ES-I3 (cell line): ENCODE measurements around the gene BCL2L1.

Source experiments
- H3K36me3 ChIP-seq: 2 replicates; pipeline ENCODE4 v1.6.1; 2013; ENCODE audit warnings: mild to moderate bottlenecking, low read length, control low read depth, moderate library complexity; ENCODE audit not compliant: insufficient read depth
- H3K4me1 ChIP-seq: 2 replicates; pipeline ENCODE4 v1.6.1; 2013; ENCODE audit warnings: mild to moderate bottlenecking, control low read depth, low read length; ENCODE audit not compliant: insufficient read depth
- H3K9ac ChIP-seq: 2 replicates; pipeline ENCODE4 v1.6.1; 2013; ENCODE audit warnings: low read depth, mild to moderate bottlenecking, low read length, moderate library complexity
- H3K9me3 ChIP-seq: 2 replicates; pipeline ENCODE4 v1.6.1; 2013; ENCODE audit warnings: mild to moderate bottlenecking, low read length, moderate library complexity; ENCODE audit not compliant: control insufficient read depth, insufficient read depth

Gene BCL2L1

DNA sequence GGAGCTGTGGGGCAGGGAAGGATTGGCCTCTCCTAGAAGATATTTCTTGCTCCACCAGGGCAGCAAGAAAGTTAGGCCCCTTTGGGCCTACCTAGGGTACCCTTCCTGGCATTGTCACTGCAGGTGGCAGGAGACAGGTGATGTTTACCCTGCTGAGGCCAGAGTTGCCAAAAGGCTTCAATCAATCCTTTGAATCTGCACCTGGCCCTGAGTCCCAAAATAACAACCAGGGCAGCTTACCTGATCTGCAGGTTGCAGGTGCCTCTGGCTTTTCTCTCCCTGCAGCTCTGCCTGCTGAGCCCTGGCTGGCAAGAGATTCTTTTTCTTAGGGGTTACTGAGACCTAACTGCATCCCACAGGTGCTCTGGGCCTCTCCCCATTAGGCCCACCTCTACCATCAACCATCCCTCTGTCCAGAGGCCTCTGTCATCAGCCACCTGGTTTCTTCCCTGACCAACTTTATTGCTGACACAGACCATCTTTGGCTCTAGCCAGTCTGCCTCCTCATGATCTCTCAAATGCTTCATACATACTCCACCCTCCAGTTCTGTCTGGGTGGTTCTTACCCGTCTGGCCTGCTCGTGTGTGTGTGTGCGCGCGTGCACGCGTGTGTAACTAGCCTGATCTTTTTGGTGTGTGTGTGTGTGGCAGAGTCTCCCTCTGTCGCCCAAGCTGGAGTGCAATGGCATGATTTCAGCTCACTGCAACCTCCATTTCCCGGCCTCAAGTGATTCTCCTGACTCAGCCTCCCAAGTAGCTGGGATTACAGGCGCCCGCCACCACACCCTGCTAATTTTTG, 13.7 kb downstream of the BCL2L1 start:
- peaks cover 22% of the 10 kb centered on the region for H3K36me3 ChIP-seq
- no peaks in the 10 kb centered on the region for H3K9me3 ChIP-seq
- no peak overlapping the region for H3K9ac ChIP-seq
- H3K4me1 ChIP-seq, result peaks cover 59% of the 10 kb centered on the region

- H3K4me1 ChIP-seq, result peaks cover 53% of the 10 kb centered on the region
- peaks cover 22% of the 10 kb centered on the region for H3K36me3 ChIP-seq
- no peaks in the 10 kb centered on the region for H3K9me3 ChIP-seq
- H3K9ac ChIP-seq, result no peak overlapping the region
Observed at GRCh38 chr20:31707994-31708735, 14.5 kb downstream of the BCL2L1 start.

DNA sequence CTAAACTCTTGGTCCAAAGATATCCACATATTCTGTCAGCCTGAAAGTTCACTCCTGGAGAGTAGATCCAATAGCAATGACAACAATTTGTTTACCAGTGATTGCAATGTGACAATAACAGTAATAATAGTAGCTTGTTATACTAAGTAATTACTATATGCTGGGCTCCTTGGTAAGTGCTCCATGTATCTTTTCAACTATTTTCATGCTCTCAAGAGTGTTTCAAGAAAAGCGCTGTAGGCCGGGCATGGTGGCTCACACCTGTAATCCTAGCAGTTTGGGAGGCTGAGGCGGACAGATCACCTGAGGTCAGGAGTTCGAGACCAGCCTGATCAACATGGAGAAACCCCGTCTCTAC, 15.4 kb downstream of the BCL2L1 start:
- Histone ChIP-seq H3K9ac (no peak overlapping the region), H3K36me3 (peaks cover 22% of the 10 kb centered on the region), H3K4me1 (peaks cover 45% of the 10 kb centered on the region), H3K9me3 (no peaks in the 10 kb centered on the region)

DNA sequence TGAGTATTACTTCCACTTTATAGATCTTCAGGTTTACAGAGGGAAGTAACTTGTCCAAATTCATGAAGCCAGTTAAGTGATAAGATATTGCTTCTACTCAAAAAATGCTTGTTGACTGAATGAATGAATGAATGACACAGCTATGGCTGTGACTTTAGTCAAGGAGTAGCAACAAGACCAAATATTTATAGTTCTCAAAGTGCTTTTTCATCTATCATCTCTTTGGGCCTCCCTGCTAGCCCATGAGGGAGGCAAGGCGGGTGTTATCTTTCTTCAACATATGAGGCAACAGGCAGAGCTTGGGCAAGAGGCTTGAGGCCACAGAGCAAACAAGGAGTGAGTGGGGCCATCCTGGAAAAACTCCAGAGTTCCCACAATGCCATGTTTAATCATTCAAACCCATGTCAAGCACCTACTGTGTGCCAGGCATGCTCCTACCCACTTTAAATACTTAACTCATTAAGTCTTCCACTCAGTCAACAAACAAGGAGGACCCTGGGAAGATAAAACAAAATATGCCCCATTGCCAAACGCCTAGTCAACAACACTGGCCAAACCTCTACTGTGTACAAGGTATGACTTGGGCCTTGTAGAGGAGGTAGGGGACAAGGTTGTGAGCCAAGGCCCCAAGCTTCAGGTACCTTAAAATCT, 15.9 kb downstream of the BCL2L1 start:
- Histone ChIP-seq H3K9me3 (no peaks in the 10 kb centered on the region), H3K36me3 (peaks cover 19% of the 10 kb centered on the region), H3K4me1 (peaks cover 40% of the 10 kb centered on the region), H3K9ac (no peak overlapping the region)

- Histone ChIP-seq H3K9me3 (no peaks in the 10 kb centered on the region), H3K9ac (no peak overlapping the region), H3K36me3 (peaks cover 13% of the 10 kb centered on the region), H3K4me1 (peaks cover 32% of the 10 kb centered on the region)
Observed at GRCh38 chr20:31705598-31706597, 16.8 kb downstream of the BCL2L1 start.

- H3K9me3 ChIP-seq, result no peaks in the 10 kb centered on the region
- H3K4me1 ChIP-seq, result peaks cover 26% of the 10 kb centered on the region
- H3K36me3 ChIP-seq, result peaks cover 13% of the 10 kb centered on the region
- H3K9ac ChIP-seq, result no peak overlapping the region
Observed at GRCh38 chr20:31705191-31705590, 17.5 kb downstream of the BCL2L1 start.

DNA sequence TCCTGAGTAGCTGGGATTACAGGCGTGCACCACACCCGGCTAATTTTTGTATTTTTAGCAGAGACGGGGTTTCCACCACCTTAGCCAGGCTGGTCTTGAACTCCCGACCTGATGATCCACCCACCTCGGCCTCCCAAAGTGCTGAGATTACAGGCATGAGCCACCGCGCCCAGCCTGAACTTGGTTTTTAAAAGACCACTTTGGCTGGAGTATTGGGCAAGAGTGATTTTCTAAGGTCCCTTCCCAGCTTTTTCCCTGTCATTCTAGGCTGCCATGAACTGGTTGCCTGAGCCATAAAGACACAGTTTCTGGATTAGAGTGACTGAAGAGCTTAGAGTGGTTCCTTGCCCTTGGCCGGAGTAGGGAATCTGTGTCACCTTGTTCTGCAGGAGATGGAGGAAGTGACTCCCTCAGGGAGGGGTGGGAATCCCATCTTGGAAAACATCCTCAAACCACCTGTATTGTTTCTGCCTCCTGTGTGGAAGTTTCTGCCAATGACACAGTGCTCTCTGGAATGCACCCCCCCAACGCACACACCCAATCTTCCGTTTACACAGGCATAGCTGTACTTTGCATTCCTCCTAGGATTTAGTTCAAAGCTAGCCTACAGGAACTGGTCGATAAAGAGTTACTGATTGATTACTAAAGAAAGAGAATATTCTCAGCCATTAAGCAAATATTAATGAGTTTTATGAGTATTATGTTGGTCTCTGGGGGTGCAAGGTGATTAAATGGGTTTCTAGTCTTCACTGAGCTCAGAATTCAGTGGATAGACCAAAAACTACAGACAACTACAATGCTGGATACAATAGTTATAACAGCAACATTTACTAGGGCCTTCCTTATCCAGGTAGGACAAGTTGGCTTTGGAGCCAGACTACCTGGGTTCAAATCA, 18.2 kb downstream of the BCL2L1 start:
- H3K36me3 ChIP-seq, result peaks cover 13% of the 10 kb centered on the region
- H3K9ac ChIP-seq, result no peak overlapping the region
- H3K4me1 ChIP-seq, result peaks cover 30% of the 10 kb centered on the region
- H3K9me3 ChIP-seq, result no peaks in the 10 kb centered on the region

DNA sequence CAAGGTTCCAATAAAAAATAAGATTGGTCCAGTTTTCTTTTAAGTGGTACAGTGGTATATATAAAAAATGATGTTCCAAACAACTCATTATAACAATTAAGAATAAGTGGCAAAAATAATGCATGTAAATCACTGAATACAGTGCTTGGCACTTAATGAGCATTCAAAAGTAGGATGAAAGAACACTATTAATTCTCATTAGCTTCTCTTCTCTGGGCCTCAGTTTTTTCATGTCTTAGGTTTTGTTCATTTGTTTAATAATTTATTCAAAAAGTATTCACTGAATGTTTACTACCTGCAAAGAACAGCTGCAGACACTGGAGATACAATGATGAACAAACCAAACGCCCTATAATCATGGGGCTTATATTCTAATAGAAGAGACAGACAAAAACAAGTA, 21.1 kb downstream of the BCL2L1 start:
- Histone ChIP-seq H3K9me3 (no peaks in the 10 kb centered on the region), H3K9ac (no peak overlapping the region), H3K36me3 (no peaks in the 10 kb centered on the region; the same call in 1 of the 2 replicates), H3K4me1 (peaks cover 23% of the 10 kb centered on the region)

- Histone ChIP-seq H3K9ac (no peak overlapping the region), H3K4me1 (peaks cover 28% of the 10 kb centered on the region), H3K36me3 (no peaks in the 10 kb centered on the region; the same call in 1 of the 2 replicates), H3K9me3 (no peaks in the 10 kb centered on the region)
Observed at GRCh38 chr20:31700747-31701146, 21.9 kb downstream of the BCL2L1 start.

GRCh38 chr20:31699801-31700728, 22.6 kb downstream of the BCL2L1 start:
- H3K36me3 ChIP-seq, result no peaks in the 10 kb centered on the region; the same call in none of the 2 replicates
- no peak overlapping the region for H3K9ac ChIP-seq
- no peaks in the 10 kb centered on the region for H3K9me3 ChIP-seq
- H3K4me1 ChIP-seq, result peaks cover 30% of the 10 kb centered on the region

DNA sequence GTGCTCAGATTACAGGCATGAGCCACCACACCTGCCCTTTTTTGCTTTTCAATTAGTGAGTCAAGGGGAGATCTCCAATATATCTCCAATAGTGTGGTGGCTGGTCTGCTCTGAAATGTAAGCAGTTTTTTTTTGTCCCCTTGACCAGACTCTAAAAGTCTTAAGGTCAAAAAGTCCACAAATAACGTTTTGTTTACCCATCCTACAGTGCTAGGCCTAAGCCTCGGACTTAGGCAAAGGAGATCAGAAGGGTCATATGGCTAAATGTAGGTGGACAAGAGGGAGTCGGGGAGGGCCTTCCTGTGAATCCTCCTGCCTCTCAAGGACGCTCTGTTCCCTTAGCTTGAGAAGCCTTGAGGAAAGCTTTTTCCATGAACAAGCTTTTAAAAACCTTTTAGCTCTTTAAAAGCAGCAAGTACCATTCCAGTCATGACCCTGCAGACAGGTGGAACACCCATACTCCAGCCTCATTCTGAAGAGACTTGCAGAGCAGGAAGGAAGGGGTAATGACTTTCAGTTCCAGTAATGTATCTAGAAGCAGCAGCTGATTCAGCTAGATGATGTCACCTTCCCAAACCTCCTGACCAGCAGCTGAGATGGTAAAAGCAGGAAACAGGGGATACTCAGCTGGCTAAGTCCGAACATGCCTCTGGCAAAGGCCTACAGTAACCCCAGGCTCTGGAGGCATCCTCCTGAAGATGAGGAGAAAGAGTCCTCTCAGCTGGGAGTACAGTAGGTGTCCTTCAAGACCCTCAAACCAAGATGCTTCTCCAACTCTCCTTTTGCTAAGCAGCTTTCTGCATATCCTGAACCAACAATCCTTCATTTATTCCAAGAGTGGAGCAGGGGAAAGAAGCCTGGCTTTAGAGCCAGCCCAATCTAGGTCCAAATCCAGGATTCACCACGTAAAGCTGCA, 23.6 kb downstream of the BCL2L1 start:
- no peak overlapping the region for H3K9ac ChIP-seq
- no peaks in the 10 kb centered on the region for H3K9me3 ChIP-seq
- peaks cover 33% of the 10 kb centered on the region for H3K4me1 ChIP-seq
- H3K36me3 ChIP-seq, result no peaks in the 10 kb centered on the region; the same call in none of the 2 replicates
